COLO829 (cell line): ENCODE data around the gene UGT1A9.

Source experiments
- DNase-seq: peaks from one replicate; pipeline ENCODE4 v3.0.0; 2012; ENCODE audit warnings: low spot score

Gene UGT1A9

GRCh38 chr2:233758849-233759248 lies 87.2 kb downstream of the UGT1A9 start:
- DNase-seq, result no peak

GRCh38 chr2:233760043-233760442 lies 88.3 kb downstream of the UGT1A9 start, which contains the start of gene UGT1A1:
Gene UGT1A1 (plus strand): TSS chr2:233760270. CDS start chr2:233760288, 18 bp downstream.
- no peak for DNase-seq

- no peak for DNase-seq
Measured at GRCh38 chr2:233761040-233761769, 89.5 kb downstream of the UGT1A9 start.

- peak; percentile 39 for DNase-seq
Measured at GRCh38 chr2:233764264-233764663, 92.6 kb downstream of the UGT1A9 start.

- DNase-seq, result peak; percentile 45
Measured at GRCh38 chr2:233764761-233765160, 93.1 kb downstream of the UGT1A9 start.

- no peak for DNase-seq
Measured at GRCh38 chr2:233766416-233766815, 94.7 kb downstream of the UGT1A9 start.

- DNase-seq, result no peak
Measured at GRCh38 chr2:233768076-233768475, 96.4 kb downstream of the UGT1A9 start.

- no peak for DNase-seq
Measured at GRCh38 chr2:233769260-233769659, 97.6 kb downstream of the UGT1A9 start.

- DNase-seq, result no peak
Measured at GRCh38 chr2:233772153-233772552, 100.5 kb downstream of the UGT1A9 start.

- peak; percentile 36 for DNase-seq
Measured at GRCh38 chr2:233772583-233772982, 100.9 kb downstream of the UGT1A9 start.

- DNase-seq, result no peak
Measured at GRCh38 chr2:233773854-233774253, 102.2 kb downstream of the UGT1A9 start.

- no peak for DNase-seq
Measured at GRCh38 chr2:233775414-233775813, 103.7 kb downstream of the UGT1A9 start.

GRCh38 chr2:233778030-233778429 lies 106.3 kb downstream of the UGT1A9 start, which contains the start of gene MROH2A:
Gene MROH2A (plus strand): TSS chr2:233778330. CDS start chr2:233779359, 1,029 bp downstream.
- DNase-seq, result no peak

GRCh38 chr2:233779722-233780121 lies 108.0 kb downstream of the UGT1A9 start:
- DNase-seq, result no peak

GRCh38 chr2:233780771-233781170 lies 109.1 kb downstream of the UGT1A9 start:
- DNase-seq, result no peak

- DNase-seq, result no peak
Measured at GRCh38 chr2:233789554-233789953, 117.9 kb downstream of the UGT1A9 start.

GRCh38 chr2:233791151-233791882 lies 119.6 kb downstream of the UGT1A9 start:
- DNase-seq, result no peak

GRCh38 chr2:233791883-233792329 lies 120.2 kb downstream of the UGT1A9 start:
- no peak for DNase-seq

- no peak for DNase-seq
Measured at GRCh38 chr2:233792720-233793119, 121.0 kb downstream of the UGT1A9 start.

GRCh38 chr2:233793465-233794127 lies 121.9 kb downstream of the UGT1A9 start:
- DNase-seq, result no peak

- no peak for DNase-seq
Measured at GRCh38 chr2:233794128-233794658, 122.5 kb downstream of the UGT1A9 start.

- no peak for DNase-seq
Measured at GRCh38 chr2:233795735-233796171, 124.1 kb downstream of the UGT1A9 start.
